Osteoblast (primary cell): ENCODE measurements around the gene CLCN1. TPM values are rescaled to one million over a fixed set of nuclear protein-coding genes. Genes with fewer than 3 reads are reported as not detected.
A peak's percentile ranks its signal among the peaks of the same experiment; 100 is the strongest.

Source experiments
- DNase-seq: peaks from one replicate; pipeline ENCODE4 v3.0.0; 2011; ENCODE audit warnings: low spot score, mixed read lengths; ENCODE audit not compliant: insufficient read length; ENCODE audit errors: missing footprints
- H2AFZ ChIP-seq: 2 replicates; pipeline ENCODE4 v1.6.0; 2011; ENCODE audit warnings: mild to moderate bottlenecking, low read length
- H3K27ac ChIP-seq: 2 replicates; pipeline ENCODE4 v1.5.1; 2011; ENCODE audit warnings: mild to moderate bottlenecking, low read depth, low read length, moderate library complexity
- H3K27me3 ChIP-seq: 2 replicates; pipeline ENCODE4 v1.6.0; 2012; ENCODE audit warnings: mild to moderate bottlenecking, control low read depth, inconsistent platforms, low read length, moderate library complexity; ENCODE audit not compliant: insufficient read depth
- H3K36me3 ChIP-seq: 2 replicates; pipeline ENCODE4 v1.5.1; 2011; ENCODE audit warnings: mild to moderate bottlenecking, low read length, control low read depth, moderate library complexity; ENCODE audit not compliant: insufficient read depth
- H3K4me1 ChIP-seq: 2 replicates; pipeline ENCODE4 v1.5.1; 2011; ENCODE audit warnings: mild to moderate bottlenecking, low read length, control low read depth, moderate library complexity; ENCODE audit not compliant: insufficient read depth
- H3K4me2 ChIP-seq: 2 replicates; pipeline ENCODE4 v1.6.0; 2011; ENCODE audit warnings: mild to moderate bottlenecking, low read length; ENCODE audit not compliant: insufficient read depth
- H3K4me3 ChIP-seq: fragments of 200-600 bp; sonication (generic); 3 replicates; pipeline ENCODE4 v1.5.1; 2012; ENCODE audit warnings: mild to moderate bottlenecking, low read length, inconsistent platforms; ENCODE audit not compliant: insufficient read depth
- H3K79me2 ChIP-seq: 2 replicates; pipeline ENCODE4 v1.6.0; 2012; ENCODE audit warnings: mild to moderate bottlenecking, low read length, control low read depth, inconsistent platforms; ENCODE audit not compliant: insufficient read depth
- H3K9me3 ChIP-seq: 2 replicates; pipeline ENCODE4 v1.5.1; 2011; ENCODE audit warnings: low read depth, low read length, control low read depth
- H4K20me1 ChIP-seq: 2 replicates; pipeline ENCODE4 v1.6.0; 2012; ENCODE audit warnings: mild to moderate bottlenecking, low read length, control low read depth; ENCODE audit not compliant: insufficient read depth
- total RNA-seq: library from RNA; depleted of rRNA; stranded (reverse); fragments of >200 nt; gene quantifications from 2 replicates; pipeline ENCODE4 v1.2.3, GENCODE V29; 2012
- TF ChIP-seq, protein P1 (sequence below): IDR thresholded peaks from 2 replicates; pipeline ENCODE4 v1.5.1; 2011; ENCODE audit warnings: mild to moderate bottlenecking, low read depth, low read length, moderate library complexity; ENCODE audit errors: extremely low read depth

Gene CLCN1
- total RNA-seq, 1 donor, result under 0.01 TPM

DNA sequence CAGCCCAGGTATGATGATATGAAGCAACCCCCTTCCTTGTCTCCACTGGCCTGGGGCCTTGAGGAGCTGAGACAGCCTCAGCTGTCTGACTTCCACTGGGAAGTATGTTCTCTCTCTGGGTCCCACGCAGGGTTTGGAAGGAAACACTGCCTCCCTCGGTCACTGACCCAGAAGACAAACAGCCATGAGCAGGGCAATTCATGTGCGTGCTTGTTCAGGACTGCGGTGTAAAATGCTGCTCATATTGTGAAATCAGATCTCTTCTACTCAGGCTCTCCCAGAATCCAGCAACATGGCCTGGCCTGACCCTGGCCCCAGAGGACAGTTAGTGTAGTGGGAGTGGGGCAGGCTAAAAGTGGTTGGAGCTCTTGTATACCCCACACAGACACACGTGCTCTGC lies 2.8 kb downstream of the CLCN1 start:
- peak overlapping the region; percentile 47 for H2AFZ ChIP-seq
- peak; percentile 89 for DNase-seq
- H3K4me2 ChIP-seq, result peak overlapping the region; percentile 23

DNA sequence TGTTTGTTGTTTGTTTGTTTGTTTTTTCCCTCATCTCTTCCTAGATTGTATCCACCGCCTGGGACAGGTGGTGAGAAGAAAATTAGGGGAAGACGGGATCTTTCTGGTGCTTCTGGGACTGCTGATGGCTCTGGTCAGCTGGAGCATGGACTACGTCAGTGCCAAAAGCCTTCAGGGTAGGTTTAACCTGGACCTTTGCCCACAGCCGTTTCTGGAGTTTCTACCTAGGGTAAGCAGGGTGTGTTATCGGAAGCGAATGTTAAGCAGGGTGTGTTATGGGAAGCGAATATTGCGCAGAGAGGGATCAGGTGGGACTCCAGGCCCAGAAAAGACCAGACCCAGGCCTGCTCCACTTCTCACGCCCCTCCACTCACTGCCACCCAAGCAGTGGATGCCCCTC lies 4.7 kb downstream of the CLCN1 start:
- Histone ChIP-seq H3K36me3 (no peaks in the 10 kb centered on the region), H3K4me2 (no peak overlapping the region), H3K4me3 (no peak overlapping the region), H4K20me1 (no peaks in the 10 kb centered on the region), H3K9me3 (no peaks in the 10 kb centered on the region), H3K27me3 (no peaks in the 10 kb centered on the region), H3K27ac (no peak overlapping the region), H3K79me2 (no peaks in the 10 kb centered on the region), H3K4me1 (peaks cover 18% of the 10 kb centered on the region), H2AFZ (no peak overlapping the region)
- peak; percentile 54 for DNase-seq
- TF ChIP-seq, protein P1, sequence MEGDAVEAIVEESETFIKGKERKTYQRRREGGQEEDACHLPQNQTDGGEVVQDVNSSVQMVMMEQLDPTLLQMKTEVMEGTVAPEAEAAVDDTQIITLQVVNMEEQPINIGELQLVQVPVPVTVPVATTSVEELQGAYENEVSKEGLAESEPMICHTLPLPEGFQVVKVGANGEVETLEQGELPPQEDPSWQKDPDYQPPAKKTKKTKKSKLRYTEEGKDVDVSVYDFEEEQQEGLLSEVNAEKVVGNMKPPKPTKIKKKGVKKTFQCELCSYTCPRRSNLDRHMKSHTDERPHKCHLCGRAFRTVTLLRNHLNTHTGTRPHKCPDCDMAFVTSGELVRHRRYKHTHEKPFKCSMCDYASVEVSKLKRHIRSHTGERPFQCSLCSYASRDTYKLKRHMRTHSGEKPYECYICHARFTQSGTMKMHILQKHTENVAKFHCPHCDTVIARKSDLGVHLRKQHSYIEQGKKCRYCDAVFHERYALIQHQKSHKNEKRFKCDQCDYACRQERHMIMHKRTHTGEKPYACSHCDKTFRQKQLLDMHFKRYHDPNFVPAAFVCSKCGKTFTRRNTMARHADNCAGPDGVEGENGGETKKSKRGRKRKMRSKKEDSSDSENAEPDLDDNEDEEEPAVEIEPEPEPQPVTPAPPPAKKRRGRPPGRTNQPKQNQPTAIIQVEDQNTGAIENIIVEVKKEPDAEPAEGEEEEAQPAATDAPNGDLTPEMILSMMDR, result no peak

More for the DNA sequence above, 2.8 kb downstream of the CLCN1 start:
- H3K9me3 ChIP-seq, result no peaks in the 10 kb centered on the region
- H4K20me1 ChIP-seq, result no peaks in the 10 kb centered on the region
- H3K4me3 ChIP-seq, result no peak overlapping the region
- peaks cover 12% of the 10 kb centered on the region for H3K4me1 ChIP-seq
- TF ChIP-seq, protein P1, result peak; percentile 46
- H3K36me3 ChIP-seq, result no peaks in the 10 kb centered on the region
- H3K27me3 ChIP-seq, result no peaks in the 10 kb centered on the region
- no peaks in the 10 kb centered on the region for H3K79me2 ChIP-seq
- peak overlapping the region; percentile 74 for H3K27ac ChIP-seq

DNA sequence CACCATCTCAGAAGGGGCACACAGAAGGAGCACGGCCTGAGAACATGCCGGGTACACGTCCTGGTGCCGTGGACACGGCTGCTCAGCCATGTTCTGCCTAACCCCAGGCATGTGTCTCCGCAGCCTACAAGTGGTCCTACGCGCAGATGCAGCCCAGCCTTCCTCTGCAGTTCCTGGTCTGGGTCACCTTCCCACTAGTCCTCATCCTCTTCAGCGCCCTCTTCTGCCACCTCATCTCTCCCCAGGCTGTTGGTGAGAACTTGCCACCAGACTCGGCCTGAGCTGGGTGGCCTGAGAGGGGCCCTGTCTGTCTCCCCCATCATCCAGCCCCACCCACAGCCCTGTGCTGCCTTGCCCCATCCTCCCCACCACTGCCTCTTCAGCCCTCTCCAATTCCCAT lies 5.3 kb downstream of the CLCN1 start:
- Histone ChIP-seq H3K4me2 (no peak overlapping the region), H3K4me1 (peaks cover 18% of the 10 kb centered on the region), H3K9me3 (no peaks in the 10 kb centered on the region), H2AFZ (no peak overlapping the region), H4K20me1 (no peaks in the 10 kb centered on the region), H3K36me3 (no peaks in the 10 kb centered on the region), H3K27ac (no peak overlapping the region), H3K27me3 (no peaks in the 10 kb centered on the region), H3K4me3 (no peak overlapping the region), H3K79me2 (no peaks in the 10 kb centered on the region)
- TF ChIP-seq, protein P1, result no peak
- DNase-seq, result no peak

DNA sequence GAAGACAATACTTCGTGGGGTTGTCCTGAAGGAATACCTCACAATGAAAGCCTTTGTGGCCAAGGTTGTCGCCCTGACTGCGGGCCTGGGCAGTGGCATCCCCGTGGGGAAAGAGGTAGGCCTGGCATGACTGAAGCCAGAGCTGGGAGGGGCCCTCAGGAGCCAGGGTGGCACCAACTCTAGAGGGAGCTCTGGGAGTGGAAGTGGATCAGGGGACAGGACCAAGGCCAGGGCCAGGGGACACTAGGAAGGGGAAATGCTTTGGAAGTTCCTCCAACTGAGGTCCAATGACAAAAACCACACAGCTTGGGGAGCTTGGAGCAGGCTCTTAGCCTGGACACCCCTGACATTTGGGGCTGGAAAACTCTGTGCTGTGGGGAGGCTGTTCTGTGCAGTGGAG lies 5.8 kb downstream of the CLCN1 start:
- Histone ChIP-seq H3K4me3 (no peak overlapping the region), H3K4me2 (no peak overlapping the region), H4K20me1 (no peaks in the 10 kb centered on the region), H3K27ac (no peak overlapping the region), H2AFZ (no peak overlapping the region), H3K4me1 (peaks cover 18% of the 10 kb centered on the region), H3K9me3 (no peaks in the 10 kb centered on the region), H3K36me3 (no peaks in the 10 kb centered on the region), H3K27me3 (no peaks in the 10 kb centered on the region), H3K79me2 (no peaks in the 10 kb centered on the region)
- DNase-seq, result no peak
- TF ChIP-seq, protein P1, result peak; percentile 23
